Measurements from ENCODE around the gene MAGI1.

Gene MAGI1

GRCh38 chr3:65741540-65741939 lies 297.2 kb downstream of the MAGI1 start:
- Histone ChIP-seq H3K9me2 (replicated peaks; ENCODE audit: insufficient read depth, low read length) (no peaks in the 10 kb centered on the region), H3K9ac (ENCODE audit: low read length) (no peak overlapping the region), H3K4me3 (ENCODE audit: insufficient read depth, low read length, poor library complexity, severe bottlenecking) (no peak overlapping the region), H3K79me2 (ENCODE audit: insufficient read depth, low read length) (no peaks in the 10 kb centered on the region), H3K4me2 (ENCODE audit: low read depth, low read length, poor library complexity, severe bottlenecking) (no peak overlapping the region), H3F3A (ENCODE audit: insufficient read depth) (no peaks in the 10 kb centered on the region), H3K36me3 (ENCODE audit: low read length) (no peaks in the 10 kb centered on the region), H2AFZ (ENCODE audit: low read depth, low read length, severe bottlenecking) (no peak overlapping the region), H4K20me1 (ENCODE audit: low read depth, low read length) (no peaks in the 10 kb centered on the region), H3K9me3 (ENCODE audit: insufficient read depth, low read length) (no peaks in the 10 kb centered on the region), H3K27me3 (ENCODE audit: low read length) (no peaks in the 10 kb centered on the region), H3K27ac (ENCODE audit: low read depth, low read length) (no peak overlapping the region)
- TF ChIP-seq EZH2phosphoT487 (conservative IDR thresholded peaks at IDR 0.05; ENCODE audit: low read length) (no peak), CTCF (IDR thresholded peaks at IDR 0.05; ENCODE audit: insufficient read depth, low read length, poor library complexity, severe bottlenecking) (no peak)

DNA sequence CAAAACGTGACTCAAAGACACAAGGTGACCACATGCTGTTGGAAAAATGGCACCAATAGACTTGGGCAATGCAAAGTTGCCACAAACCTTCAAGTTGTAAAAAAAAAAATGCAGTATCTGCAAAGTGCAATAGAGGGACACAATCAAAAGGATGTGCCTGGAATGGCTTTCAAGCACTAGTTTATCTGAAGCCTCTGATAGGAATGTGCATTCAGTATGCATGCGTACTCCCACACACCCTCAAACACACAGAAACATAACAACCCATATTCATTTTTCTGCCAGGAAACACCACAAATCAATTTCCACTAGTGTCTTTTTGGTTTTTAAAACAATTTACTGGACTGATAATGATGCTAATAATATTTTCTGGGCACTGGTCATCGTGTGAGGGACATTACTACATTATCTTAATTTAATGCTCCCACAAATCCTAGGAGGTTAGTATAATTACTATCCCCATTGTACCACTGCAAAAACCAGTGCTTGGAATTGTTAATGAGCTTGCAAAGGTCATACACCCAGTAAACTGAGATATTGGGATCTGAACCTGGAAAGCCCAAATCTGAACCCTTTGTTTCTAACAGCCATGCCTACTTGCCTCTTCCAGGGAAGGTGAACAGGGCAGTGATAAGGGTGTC lies 298.7 kb downstream of the MAGI1 start:
- no peaks in the 10 kb centered on the region for H3K9me3 ChIP-seq (ENCODE audit: insufficient read depth, low read length)
- H3F3A ChIP-seq (ENCODE audit: insufficient read depth), result no peaks in the 10 kb centered on the region
- H3K79me2 ChIP-seq (ENCODE audit: insufficient read depth, low read length), result no peaks in the 10 kb centered on the region
- no peak overlapping the region for H3K4me3 ChIP-seq (ENCODE audit: insufficient read depth, low read length, poor library complexity, severe bottlenecking)
- H4K20me1 ChIP-seq (ENCODE audit: low read depth, low read length), result no peaks in the 10 kb centered on the region
- TF ChIP-seq CTCF (IDR thresholded peaks at IDR 0.05; ENCODE audit: insufficient read depth, low read length, poor library complexity, severe bottlenecking), result no peak
- TF ChIP-seq EZH2phosphoT487 (conservative IDR thresholded peaks at IDR 0.05; ENCODE audit: low read length), result no peak
- H3K27me3 ChIP-seq (ENCODE audit: low read length), result no peaks in the 10 kb centered on the region
- H2AFZ ChIP-seq (ENCODE audit: low read depth, low read length, severe bottlenecking), result no peak overlapping the region
- H3K9ac ChIP-seq (ENCODE audit: low read length), result no peak overlapping the region
- H3K4me2 ChIP-seq (ENCODE audit: low read depth, low read length, poor library complexity, severe bottlenecking), result no peak overlapping the region
- no peaks in the 10 kb centered on the region for H3K36me3 ChIP-seq (ENCODE audit: low read length)
- no peak overlapping the region for H3K27ac ChIP-seq (ENCODE audit: low read depth, low read length)
- H3K9me2 ChIP-seq (replicated peaks; ENCODE audit: insufficient read depth, low read length), result no peaks in the 10 kb centered on the region

DNA sequence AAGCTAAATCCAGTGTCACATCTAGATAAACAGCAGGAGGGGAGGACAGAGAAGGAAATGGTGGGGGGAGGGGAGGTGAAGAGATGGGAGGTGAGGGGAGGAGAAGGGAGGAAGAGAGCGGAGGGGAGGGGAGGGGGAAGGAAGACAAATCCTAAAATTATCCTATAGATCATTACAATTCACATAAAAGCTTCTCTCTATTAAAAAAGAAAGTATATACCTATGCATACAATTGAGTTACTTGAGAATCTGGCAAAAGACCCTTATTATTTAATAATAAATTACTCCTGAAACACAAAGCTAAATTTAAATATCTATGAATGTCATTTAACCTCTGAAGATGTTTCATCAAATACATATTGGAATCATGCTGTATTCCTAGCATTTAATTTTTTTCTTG lies 303.9 kb downstream of the MAGI1 start:
- no peak for TF ChIP-seq CTCF (IDR thresholded peaks at IDR 0.05; ENCODE audit: insufficient read depth, low read length, poor library complexity, severe bottlenecking)
- no peak overlapping the region for H3K4me3 ChIP-seq (ENCODE audit: insufficient read depth, low read length, poor library complexity, severe bottlenecking)
- H3K27ac ChIP-seq (ENCODE audit: low read depth, low read length), result no peak overlapping the region
- H3K79me2 ChIP-seq (ENCODE audit: insufficient read depth, low read length), result no peaks in the 10 kb centered on the region
- H3K36me3 ChIP-seq (ENCODE audit: low read length), result no peaks in the 10 kb centered on the region
- H3K9ac ChIP-seq (ENCODE audit: low read length), result no peak overlapping the region
- H2AFZ ChIP-seq (ENCODE audit: low read depth, low read length, severe bottlenecking), result no peak overlapping the region
- no peaks in the 10 kb centered on the region for H4K20me1 ChIP-seq (ENCODE audit: low read depth, low read length)
- no peak overlapping the region for H3K4me2 ChIP-seq (ENCODE audit: low read depth, low read length, poor library complexity, severe bottlenecking)
- H3F3A ChIP-seq (ENCODE audit: insufficient read depth), result no peaks in the 10 kb centered on the region
- H3K9me3 ChIP-seq (ENCODE audit: insufficient read depth, low read length), result no peaks in the 10 kb centered on the region
- H3K27me3 ChIP-seq (ENCODE audit: low read length), result no peaks in the 10 kb centered on the region
- H3K9me2 ChIP-seq (replicated peaks; ENCODE audit: insufficient read depth, low read length), result no peaks in the 10 kb centered on the region
